ENCODE results near the gene AGR3. TPM values are rescaled to one million over a fixed set of nuclear protein-coding genes. Genes with fewer than 3 reads are reported as not detected.

Gene AGR3
- total and polyA plus RNA-seq, 4 donors = not detected

- Histone ChIP-seq H3K4me1 (ENCODE audit: control insufficient read depth in 4 of 4, insufficient read depth in 4 of 4, low read length in 3 of 4) (no peaks in the 10 kb centered on the region), H3K4me3 (ENCODE audit: low read depth in 1 of 3, low read length in 3 of 3) (no peak overlapping the region), H3K9ac (ENCODE audit: low read depth in 1 of 2, low read length in 2 of 2) (no peak overlapping the region), H3K27ac (ENCODE audit: low read depth in 1 of 2, low read length in 2 of 2) (no peak overlapping the region), H3K27me3 (ENCODE audit: control insufficient read depth in 4 of 4, insufficient read depth in 4 of 4, low read length in 3 of 4) (no peaks in the 10 kb centered on the region), H3K9me3 (ENCODE audit: control insufficient read depth in 4 of 4, low read length in 3 of 4) (no peaks in the 10 kb centered on the region), H3K36me3 (ENCODE audit: control insufficient read depth in 4 of 4, insufficient read depth in 3 of 4, low read depth in 1 of 4, low read length in 3 of 4) (no peaks in the 10 kb centered on the region)
- no peak for TF ChIP-seq FOXA1 (IDR thresholded peaks at IDR 0.05)
- TF ChIP-seq MAX (IDR thresholded peaks at IDR 0.05) = no peak
- TF ChIP-seq EGR1 (IDR thresholded peaks at IDR 0.05; ENCODE audit: low read depth in 2 of 2) = no peak
- TF ChIP-seq RAD21 (IDR thresholded peaks at IDR 0.05) = no peak
- TF ChIP-seq TAF1 (conservative IDR thresholded peaks at IDR 0.05) = no peak
- TF ChIP-seq NR2F2 (IDR thresholded peaks at IDR 0.05) = no peak
- TF ChIP-seq RXRA (IDR thresholded peaks at IDR 0.05) = no peak
- no peak for TF ChIP-seq ATF3 (IDR thresholded peaks at IDR 0.05)
- no peak for TF ChIP-seq HNF4A (conservative IDR thresholded peaks at IDR 0.05)
- 93% methylated on average over 1 of the region's 1 CpG for WGBS
- no peak for DNase-seq (ENCODE audit: low spot score)
Observed at GRCh38 chr7:16926861-16927260, 45.1 kb upstream of the AGR3 start.

- WGBS = 39% methylated on average over 2 of the region's 2 CpGs
- H3K27me3 ChIP-seq (ENCODE audit: control insufficient read depth in 4 of 4, insufficient read depth in 4 of 4, low read length in 3 of 4) = no peaks in the 10 kb centered on the region
- no peak overlapping the region for H3K4me3 ChIP-seq (ENCODE audit: low read depth in 1 of 3, low read length in 3 of 3)
- no peaks in the 10 kb centered on the region for H3K9me3 ChIP-seq (ENCODE audit: control insufficient read depth in 4 of 4, low read length in 3 of 4)
- H3K27ac ChIP-seq (ENCODE audit: low read depth in 1 of 2, low read length in 2 of 2) = no peak overlapping the region
- no peaks in the 10 kb centered on the region for H3K36me3 ChIP-seq (ENCODE audit: control insufficient read depth in 4 of 4, insufficient read depth in 3 of 4, low read depth in 1 of 4, low read length in 3 of 4)
- TF ChIP-seq RAD21 (IDR thresholded peaks at IDR 0.05) = peak; percentile 89 to 91
- peak in 1 of 2 donors; percentile 23 for TF ChIP-seq HNF4A (conservative IDR thresholded peaks at IDR 0.05)
- peak; percentile 66 for TF ChIP-seq CTCF (IDR thresholded peaks at IDR 0.05; ENCODE audit: low read depth, low read length, missing input control)
- TF ChIP-seq MAX (IDR thresholded peaks at IDR 0.05) = no peak
- TF ChIP-seq YY1 (IDR thresholded peaks at IDR 0.05) = no peak
- TF ChIP-seq ATF3 (IDR thresholded peaks at IDR 0.05) = no peak
- no peak for TF ChIP-seq HNF4G (IDR thresholded peaks at IDR 0.05)
- no peak for TF ChIP-seq REST (IDR thresholded peaks at IDR 0.05)
- no peak for DNase-seq (ENCODE audit: low spot score)
- H3K9ac ChIP-seq (ENCODE audit: low read depth in 1 of 2, low read length in 2 of 2) = no peak overlapping the region
- peaks cover 0 to 4% (median 0%) of the 10 kb centered on the region in 4 donors for H3K4me1 ChIP-seq (ENCODE audit: control insufficient read depth in 4 of 4, insufficient read depth in 4 of 4, low read length in 3 of 4)
Observed at GRCh38 chr7:16926283-16926682, 44.5 kb upstream of the AGR3 start.
